DMS53 treated with DMSO at 0.1 percent for 48 hours (cell line): ENCODE data around the gene ZFP90.
A peak's percentile ranks its signal among the peaks of the same experiment; 100 is the strongest.
"Not testable (repeated sequence)": the region's sequence is repeated elsewhere in the genome, so short reads cannot be mapped to it uniquely, and the experiment has no call there.

Source experiments
- DNase-seq: peaks from one replicate; lab custom pipeline; 2025; ENCODE audit not compliant: unreplicated experiment; lab: John Stamatoyannopoulos, UW

The ZFP90 gene

GRCh38 chr16:68517606-68518166 is 21.4 kb upstream of the ZFP90 start:
- DNase-seq, result no peak

GRCh38 chr16:68519225-68519745 is 19.8 kb upstream of the ZFP90 start:
- DNase-seq, result no peak

- DNase-seq, result peak; percentile 66
Observed at GRCh38 chr16:68520649-68521086, 18.4 kb upstream of the ZFP90 start.

GRCh38 chr16:68524069-68524820 is 14.8 kb upstream of the ZFP90 start:
- no peak for DNase-seq

GRCh38 chr16:68526143-68526781 is 12.8 kb upstream of the ZFP90 start:
- DNase-seq, result no peak

- no peak for DNase-seq
Observed at GRCh38 chr16:68526782-68527145, 12.3 kb upstream of the ZFP90 start.

GRCh38 chr16:68528233-68528632 is 10.9 kb upstream of the ZFP90 start:
- no peak for DNase-seq

GRCh38 chr16:68528686-68529379 is 10.3 kb upstream of the ZFP90 start:
- peak; percentile 57 for DNase-seq

GRCh38 chr16:68529608-68529930 is 9.5 kb upstream of the ZFP90 start:
- DNase-seq, result no peak

GRCh38 chr16:68529931-68530701 is 9.0 kb upstream of the ZFP90 start:
- peak; percentile 56 for DNase-seq

GRCh38 chr16:68533937-68534336 is 5.2 kb upstream of the ZFP90 start:
- no peak for DNase-seq

- DNase-seq, result no peak
Observed at GRCh38 chr16:68535331-68535730, 3.8 kb upstream of the ZFP90 start.

GRCh38 chr16:68539711-68540239 is 684 bp downstream of the ZFP90 start:
- DNase-seq, result no peak

- DNase-seq, result no peak
Observed at GRCh38 chr16:68548947-68549346, 9.9 kb downstream of the ZFP90 start.

- DNase-seq, result no peak
Observed at GRCh38 chr16:68553186-68553585, 14.1 kb downstream of the ZFP90 start.

GRCh38 chr16:68560341-68560740 is 21.2 kb downstream of the ZFP90 start:
- not testable (repeated sequence) for DNase-seq

- no peak for DNase-seq
Observed at GRCh38 chr16:68563631-68564381, 24.7 kb downstream of the ZFP90 start.

- DNase-seq, result peak; percentile 1
Observed at GRCh38 chr16:68564382-68564985, 25.4 kb downstream of the ZFP90 start.

- no peak for DNase-seq
Observed at GRCh38 chr16:68574479-68574878, 35.4 kb downstream of the ZFP90 start.

GRCh38 chr16:68575082-68575481 is 36.0 kb downstream of the ZFP90 start:
- no peak for DNase-seq
